BJ (cell line): ENCODE measurements around the gene GAS2L1. TPM values are rescaled to one million over a fixed set of nuclear protein-coding genes. Genes with fewer than 3 reads are reported as not detected.

ENCODE experiments used
- CTCF ChIA-PET: fragments of 350-600 bp; formaldehyde crosslinking; extraction: SDS; loops from one replicate; lab custom pipeline; 2021; ENCODE audit warnings: antibody characterized with exemption, inconsistent platforms; lab: Yijun Ruan, JAX
- POLR2A ChIA-PET: fragments of 300-600 bp; sonication (Branson Sonifier 250); formaldehyde crosslinking; extraction: SDS; loops from one replicate; lab custom pipeline; 2021; ENCODE audit warnings: antibody characterized with exemption; lab: Charles Lee
- DNase-seq: peaks from one replicate; pipeline ENCODE4 v3.0.0-alpha.2; 2011; ENCODE audit warnings: low read depth
- H3K27me3 ChIP-seq: 2 replicates; pipeline ENCODE4 v1.6.0; 2011; ENCODE audit warnings: low read length; ENCODE audit not compliant: control insufficient read depth, insufficient read depth
- H3K36me3 ChIP-seq: 2 replicates; pipeline ENCODE4 v1.5.1; 2011; ENCODE audit warnings: low read length; ENCODE audit not compliant: control insufficient read depth, insufficient read depth
- H3K4me3 ChIP-seq: 2 replicates; pipeline ENCODE4 v1.5.1; 2011; ENCODE audit warnings: low read depth, mild to moderate bottlenecking, control low read depth, low read length
- CTCF ChIP-seq: IDR thresholded peaks from 2 replicates; pipeline ENCODE4 v1.5.1; 2011; ENCODE audit warnings: low read depth, mild to moderate bottlenecking, control low read depth, inconsistent platforms, low read length, moderate library complexity; ENCODE audit not compliant: insufficient read depth
- polyA plus RNA-seq: library from polyadenylated mRNA; depleted of rRNA; stranded (reverse); fragments of >200 nt; gene quantifications from 2 replicates; pipeline ENCODE4 v1.2.3, GENCODE V29; 2011

The GAS2L1 gene
- polyA plus RNA-seq, 1 experiment: 17.0 TPM

- CTCF ChIA-PET: interaction anchor here (0.7 kb wide), 1 partner anchor 275 kb away, joined by 3 read pairs; no protein-coding TSS in a partner anchor
- Histone ChIP-seq H3K27me3 (no peaks in the 10 kb centered on the region), H3K36me3 (peaks cover 20% of the 10 kb centered on the region), H3K4me3 (no peak overlapping the region)
- no peak for DNase-seq
- POLR2A ChIA-PET: no interaction called here
- TF ChIP-seq CTCF: no peak
Measured at GRCh38 chr22:29334148-29334547, 27.7 kb downstream of the GAS2L1 start.

- no peak for DNase-seq
- H3K27me3 ChIP-seq: no peaks in the 10 kb centered on the region
- no peak for TF ChIP-seq CTCF
- POLR2A ChIA-PET: no interaction called here
- peaks cover 19% of the 10 kb centered on the region for H3K36me3 ChIP-seq
- CTCF ChIA-PET: interaction anchor here (0.7 kb wide), 1 partner anchor 276 kb away, joined by 3 read pairs; no protein-coding TSS in a partner anchor
- no peak overlapping the region for H3K4me3 ChIP-seq
Measured at GRCh38 chr22:29334696-29335344, 28.4 kb downstream of the GAS2L1 start.

DNA sequence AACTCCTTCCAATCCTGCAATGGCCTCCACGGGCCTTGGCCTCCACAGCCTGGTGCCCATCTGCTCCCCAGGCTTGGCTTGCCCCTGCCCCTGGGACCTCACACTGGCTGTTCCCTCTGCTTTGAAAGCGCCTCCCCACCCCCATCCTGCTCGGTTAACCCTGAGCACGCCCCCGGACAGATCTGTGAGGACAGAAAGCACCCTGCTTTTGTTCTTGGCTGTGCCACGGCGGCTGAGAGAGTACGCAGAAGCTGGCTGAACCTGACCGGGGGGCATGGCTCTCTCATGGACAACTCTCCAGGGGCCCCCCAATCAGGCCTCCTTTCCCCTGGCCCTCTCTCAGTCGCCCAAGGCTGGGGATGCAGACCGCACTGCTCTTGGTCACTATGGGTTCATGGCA, 29.2 kb downstream of the GAS2L1 start:
- Histone ChIP-seq H3K27me3 (no peaks in the 10 kb centered on the region), H3K36me3 (peaks cover 18% of the 10 kb centered on the region), H3K4me3 (no peak overlapping the region)
- no peak for DNase-seq
- TF ChIP-seq CTCF: no peak
- CTCF ChIA-PET: no interaction called here
- POLR2A ChIA-PET: no interaction called here

- no peak for DNase-seq
- POLR2A ChIA-PET: no interaction called here
- TF ChIP-seq CTCF: no peak
- no peaks in the 10 kb centered on the region for H3K27me3 ChIP-seq
- H3K36me3 ChIP-seq: peaks cover 29% of the 10 kb centered on the region
- CTCF ChIA-PET: interaction anchor here (0.8 kb wide), 1 partner anchor 17 kb away, joined by 3 read pairs; no protein-coding TSS in a partner anchor
- no peak overlapping the region for H3K4me3 ChIP-seq
Measured at GRCh38 chr22:29336751-29337490, 30.5 kb downstream of the GAS2L1 start.

DNA sequence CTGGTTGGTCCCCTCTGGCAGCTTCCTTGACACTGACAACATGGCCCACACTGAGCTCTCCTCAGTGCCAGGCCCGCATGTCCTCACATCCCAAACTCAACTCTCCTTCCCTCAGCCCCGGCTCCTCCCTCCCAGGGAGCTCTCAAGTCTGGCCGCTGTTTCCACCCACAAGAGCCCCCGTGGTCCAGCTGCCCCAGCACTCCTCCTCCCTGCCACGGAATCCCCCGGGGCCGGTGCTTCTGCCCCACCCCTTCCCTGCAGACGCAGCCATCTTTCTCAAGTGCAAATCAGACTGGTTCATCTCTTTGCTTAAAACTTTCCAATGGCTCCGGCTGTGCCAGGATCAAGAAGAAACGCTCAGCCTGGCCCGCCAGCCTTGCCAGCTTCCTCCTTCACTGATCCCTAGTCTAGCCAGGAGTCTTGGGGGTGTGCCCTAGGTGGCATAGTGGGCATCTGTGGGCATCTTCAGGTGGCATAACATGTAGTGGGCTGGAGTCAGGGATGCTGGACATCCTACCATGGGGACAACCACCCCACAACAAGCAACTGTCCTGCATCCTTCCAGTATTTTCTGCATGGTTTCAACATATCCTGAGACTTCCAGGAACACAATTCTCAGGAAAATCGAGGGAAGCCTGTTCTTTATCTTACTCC, 31.3 kb downstream of the GAS2L1 start:
- ChIA-PET CTCF (interaction anchor here (0.8 kb wide), 1 partner anchor 18 kb away, joined by 3 read pairs; no protein-coding TSS in a partner anchor), POLR2A (no interaction called here)
- no peaks in the 10 kb centered on the region for H3K27me3 ChIP-seq
- no peak for TF ChIP-seq CTCF
- peaks cover 29% of the 10 kb centered on the region for H3K36me3 ChIP-seq
- no peak overlapping the region for H3K4me3 ChIP-seq
- DNase-seq: no peak
